Measurements from ENCODE around the gene CAMK1. TPM values are rescaled to one million over a fixed set of nuclear protein-coding genes. Genes with fewer than 3 reads are reported as not detected.

The CAMK1 gene
- total RNA-seq, 1 experiment from 2014 or later: 2.0 TPM

DNA sequence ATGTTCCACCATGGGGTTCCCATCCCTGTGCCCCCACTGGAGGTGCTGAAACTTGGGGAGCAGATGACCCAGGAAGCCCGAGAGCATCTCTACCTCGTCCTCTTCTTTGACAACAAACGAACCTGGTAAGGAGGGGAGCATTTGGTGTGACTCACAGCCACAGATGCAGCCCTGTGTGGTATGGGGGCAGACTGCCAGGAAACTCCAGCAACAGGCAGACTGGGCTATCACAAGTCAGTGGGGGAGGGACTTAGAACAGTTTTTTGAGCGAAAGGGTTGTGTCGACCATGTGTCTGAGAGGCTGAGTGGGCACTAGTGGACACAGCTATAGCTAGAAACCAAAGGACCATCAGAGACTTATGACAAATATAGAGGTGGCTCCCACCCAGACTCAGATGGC is 23.4 kb downstream of the CAMK1 start:
- Histone ChIP-seq H3K36me3 (ENCODE audit: low read depth) (0 out of 2 replicates have a peak, but pooled peaks cover 6% of the 10 kb centered on the region), H3K27ac (no peak overlapping the region)

DNA sequence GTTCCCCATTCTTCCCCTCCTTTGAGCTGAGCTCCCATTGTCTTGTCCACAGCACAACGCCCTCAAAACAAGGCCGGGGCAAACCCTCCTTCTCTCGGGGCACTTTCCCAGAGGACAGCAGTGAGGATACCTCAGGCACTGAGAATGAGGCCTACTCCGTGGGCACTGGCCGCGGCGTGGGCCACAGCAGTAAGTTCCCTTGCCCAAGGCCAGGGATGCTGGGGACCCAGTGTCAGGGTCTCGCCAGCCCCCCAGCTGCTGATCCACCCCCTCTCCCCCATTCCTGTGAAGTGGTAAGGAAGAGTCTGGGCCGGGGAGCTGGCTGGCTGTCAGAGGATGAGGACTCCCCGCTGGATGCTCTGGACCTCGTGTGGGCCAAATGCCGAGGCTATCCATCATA is 24.2 kb downstream of the CAMK1 start:
- H3K4me1 ChIP-seq (replicated peaks; ENCODE audit: insufficient read depth): peaks cover 7% of the 10 kb centered on the region
- no peaks in the 10 kb centered on the region for H3K9me3 ChIP-seq (ENCODE audit: insufficient read depth, low read depth)
- no peaks in the 10 kb centered on the region for H3K9me2 ChIP-seq (ENCODE audit: insufficient read depth)
- no peak overlapping the region for H2AFZ ChIP-seq
- H3K4me3 ChIP-seq: no peak overlapping the region
- 0 out of 2 replicates have a peak, but pooled peaks cover 9% of the 10 kb centered on the region for H3K36me3 ChIP-seq (ENCODE audit: low read depth)
- BruUV-seq (replicated peaks): no TSS peak
- H3K4me2 ChIP-seq: no peak overlapping the region
- ChIA-PET CTCF (no interaction called here), POLR2A (ENCODE audit: unreplicated experiment) (no interaction called here)
- intact Hi-C loops (cut with micrococcal nuclease; ENCODE audit: unreplicated experiment): loop anchor here (10.0 kb wide), 1 partner anchor 579 kb away; the partner anchor contains the start of gene SEC13
- TF ChIP-seq EZH2 (IDR thresholded peaks at IDR 0.05; ENCODE audit: low read depth): no peak
- TF ChIP-seq, protein P1, sequence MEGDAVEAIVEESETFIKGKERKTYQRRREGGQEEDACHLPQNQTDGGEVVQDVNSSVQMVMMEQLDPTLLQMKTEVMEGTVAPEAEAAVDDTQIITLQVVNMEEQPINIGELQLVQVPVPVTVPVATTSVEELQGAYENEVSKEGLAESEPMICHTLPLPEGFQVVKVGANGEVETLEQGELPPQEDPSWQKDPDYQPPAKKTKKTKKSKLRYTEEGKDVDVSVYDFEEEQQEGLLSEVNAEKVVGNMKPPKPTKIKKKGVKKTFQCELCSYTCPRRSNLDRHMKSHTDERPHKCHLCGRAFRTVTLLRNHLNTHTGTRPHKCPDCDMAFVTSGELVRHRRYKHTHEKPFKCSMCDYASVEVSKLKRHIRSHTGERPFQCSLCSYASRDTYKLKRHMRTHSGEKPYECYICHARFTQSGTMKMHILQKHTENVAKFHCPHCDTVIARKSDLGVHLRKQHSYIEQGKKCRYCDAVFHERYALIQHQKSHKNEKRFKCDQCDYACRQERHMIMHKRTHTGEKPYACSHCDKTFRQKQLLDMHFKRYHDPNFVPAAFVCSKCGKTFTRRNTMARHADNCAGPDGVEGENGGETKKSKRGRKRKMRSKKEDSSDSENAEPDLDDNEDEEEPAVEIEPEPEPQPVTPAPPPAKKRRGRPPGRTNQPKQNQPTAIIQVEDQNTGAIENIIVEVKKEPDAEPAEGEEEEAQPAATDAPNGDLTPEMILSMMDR (conservative IDR thresholded peaks at IDR 0.05): no peak
- peaks cover 20% of the 10 kb centered on the region for H3F3A ChIP-seq (ENCODE audit: insufficient read depth, low read depth)
- no peak overlapping the region for H3K27ac ChIP-seq
- H4K20me1 ChIP-seq (ENCODE audit: insufficient read depth): peaks cover 2% of the 10 kb centered on the region; the same call in 1 of the 2 replicates
- H3K79me2 ChIP-seq (ENCODE audit: low read depth): peaks cover under 1% of the 10 kb centered on the region; the same call in 1 of the 2 replicates
- no peaks in the 10 kb centered on the region for H3K27me3 ChIP-seq (ENCODE audit: insufficient read depth, low read depth)
- DNase-seq: no peak

More for the DNA sequence above, 23.4 kb downstream of the CAMK1 start:
- Histone ChIP-seq H3K79me2 (ENCODE audit: low read depth) (peaks cover 8% of the 10 kb centered on the region; the same call in 1 of the 2 replicates), H3K4me1 (replicated peaks; ENCODE audit: insufficient read depth) (peaks cover 14% of the 10 kb centered on the region), H3F3A (ENCODE audit: insufficient read depth, low read depth) (peaks cover 20% of the 10 kb centered on the region), H3K27me3 (ENCODE audit: insufficient read depth, low read depth) (no peaks in the 10 kb centered on the region), H3K4me2 (no peak overlapping the region), H3K9me3 (ENCODE audit: insufficient read depth, low read depth) (no peaks in the 10 kb centered on the region), H3K9me2 (ENCODE audit: insufficient read depth) (no peaks in the 10 kb centered on the region), H4K20me1 (ENCODE audit: insufficient read depth) (no peaks in the 10 kb centered on the region), H3K4me3 (no peak overlapping the region), H2AFZ (no peak overlapping the region)
- TF ChIP-seq EZH2 (IDR thresholded peaks at IDR 0.05; ENCODE audit: low read depth): no peak
- TF ChIP-seq, protein P1 (conservative IDR thresholded peaks at IDR 0.05): no peak
- no TSS peak for BruUV-seq (replicated peaks)
- ChIA-PET CTCF (no interaction called here), POLR2A (ENCODE audit: unreplicated experiment) (interaction anchor here (0.6 kb wide), 1 partner anchor 62 kb away, joined by 3 read pairs; no protein-coding TSS in a partner anchor)
- intact Hi-C loops (cut with micrococcal nuclease; ENCODE audit: unreplicated experiment): loop anchor here (10.0 kb wide), 1 partner anchor 578 kb away; the partner anchor contains the start of gene SEC13
- no peak for DNase-seq

DNA sequence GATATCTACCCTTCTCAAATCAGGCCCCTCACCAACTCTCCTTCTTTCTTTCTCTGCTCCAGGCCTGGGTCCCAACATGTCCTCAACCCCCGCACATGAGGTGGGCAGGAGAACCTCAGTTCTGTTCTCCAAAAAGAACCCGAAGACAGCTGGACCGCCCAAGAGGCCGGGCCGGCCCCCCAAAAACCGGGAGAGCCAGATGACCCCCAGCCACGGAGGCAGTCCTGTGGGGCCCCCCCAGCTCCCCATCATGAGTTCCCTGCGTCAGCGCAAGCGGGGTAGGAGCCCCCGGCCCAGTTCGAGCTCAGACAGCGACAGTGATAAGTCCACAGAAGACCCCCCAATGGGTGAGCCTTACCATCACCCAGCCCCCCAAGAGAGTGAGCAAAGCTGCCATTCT is 25.6 kb downstream of the CAMK1 start:
- H3K27me3 ChIP-seq (ENCODE audit: insufficient read depth, low read depth): no peaks in the 10 kb centered on the region
- peaks cover 16% of the 10 kb centered on the region for H3F3A ChIP-seq (ENCODE audit: insufficient read depth, low read depth)
- no peak overlapping the region for H2AFZ ChIP-seq
- H3K79me2 ChIP-seq (ENCODE audit: low read depth): no peaks in the 10 kb centered on the region
- no peaks in the 10 kb centered on the region for H3K9me2 ChIP-seq (ENCODE audit: insufficient read depth)
- no peak for DNase-seq
- no TSS peak for BruUV-seq (replicated peaks)
- no peak overlapping the region for H3K27ac ChIP-seq
- no peak overlapping the region for H3K4me2 ChIP-seq
- H3K36me3 ChIP-seq (ENCODE audit: low read depth): peaks cover 23% of the 10 kb centered on the region
- H3K4me3 ChIP-seq: no peak overlapping the region
- H3K9me3 ChIP-seq (ENCODE audit: insufficient read depth, low read depth): no peaks in the 10 kb centered on the region
- TF ChIP-seq, protein P1 (conservative IDR thresholded peaks at IDR 0.05): no peak
- no peak for TF ChIP-seq EZH2 (IDR thresholded peaks at IDR 0.05; ENCODE audit: low read depth)
- CTCF ChIA-PET: no interaction called here
- POLR2A ChIA-PET (ENCODE audit: unreplicated experiment): no interaction called here
- intact Hi-C loops (cut with micrococcal nuclease; ENCODE audit: unreplicated experiment): loop anchor here (10.0 kb wide), 1 partner anchor 581 kb away; the partner anchor contains the start of gene SEC13
- 0 out of 2 replicates have a peak, but pooled peaks cover 2% of the 10 kb centered on the region for H3K4me1 ChIP-seq (replicated peaks; ENCODE audit: insufficient read depth)
- peaks cover 6% of the 10 kb centered on the region; the same call in 1 of the 2 replicates for H4K20me1 ChIP-seq (ENCODE audit: insufficient read depth)

All from PC-9 (cell line).